ENCODE measurements around the gene ABCA7. TPM values are rescaled to one million over a fixed set of nuclear protein-coding genes. Genes with fewer than 3 reads are reported as not detected.
A peak's percentile ranks its signal among the peaks of the same experiment; 100 is the strongest.
"Not testable (repeated sequence)": the region's sequence is repeated elsewhere in the genome, so short reads cannot be mapped to it uniquely, and the experiment has no call there.

ABCA7 gene
- total RNA-seq, 1 experiment from 2014 or later, result 0.26 TPM

DNA sequence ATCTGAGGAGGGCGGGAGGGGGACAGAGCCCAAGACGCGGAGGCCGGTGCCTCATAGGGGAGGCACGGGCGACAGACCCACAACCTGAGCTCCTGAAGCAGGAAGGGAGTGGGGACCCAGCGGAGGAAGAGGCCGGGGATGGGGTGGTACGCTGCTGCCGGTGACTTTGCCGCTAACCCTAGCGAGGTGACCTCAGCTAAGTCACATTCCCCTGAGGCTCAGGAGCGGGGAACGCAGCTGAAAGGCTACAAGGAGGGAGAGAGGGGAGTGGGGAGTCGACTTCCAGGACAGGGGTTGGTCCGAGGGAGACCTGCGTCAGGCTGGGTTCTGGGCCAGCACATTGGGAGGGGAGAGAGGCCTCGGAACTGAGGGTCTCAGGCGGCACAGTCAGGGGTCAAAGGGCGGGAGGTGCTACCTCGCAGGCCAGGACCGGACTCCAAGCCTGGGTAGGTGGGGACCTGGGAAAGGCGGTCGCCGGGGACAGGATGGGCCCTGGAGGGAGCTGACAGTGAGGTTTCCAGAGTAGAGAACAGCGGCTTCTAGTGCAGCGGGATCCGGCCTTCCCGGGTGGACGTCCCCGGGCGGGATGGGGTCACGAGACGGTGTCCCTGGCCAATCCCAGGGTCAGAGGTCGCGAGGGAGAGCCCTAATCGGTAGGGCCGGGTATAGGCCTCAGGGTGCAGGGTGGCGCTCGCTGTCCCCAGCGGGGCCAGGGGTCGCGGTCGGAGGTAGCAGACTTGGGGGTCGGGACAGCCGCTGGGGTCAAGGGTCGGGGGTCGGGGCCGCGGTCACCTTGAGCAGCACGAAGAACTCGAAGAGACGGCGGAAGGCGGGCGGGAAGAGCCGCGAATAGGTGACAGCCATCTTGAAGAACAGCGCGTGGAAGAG, 19.7 kb upstream of the ABCA7 start:
- Histone ChIP-seq H3K4me3 (peak overlapping the region; percentile 67), H3K36me3 (peaks cover 9% of the 10 kb centered on the region; the same call in 1 of the 2 replicates), H3K9me3 (no peaks in the 10 kb centered on the region)

DNA sequence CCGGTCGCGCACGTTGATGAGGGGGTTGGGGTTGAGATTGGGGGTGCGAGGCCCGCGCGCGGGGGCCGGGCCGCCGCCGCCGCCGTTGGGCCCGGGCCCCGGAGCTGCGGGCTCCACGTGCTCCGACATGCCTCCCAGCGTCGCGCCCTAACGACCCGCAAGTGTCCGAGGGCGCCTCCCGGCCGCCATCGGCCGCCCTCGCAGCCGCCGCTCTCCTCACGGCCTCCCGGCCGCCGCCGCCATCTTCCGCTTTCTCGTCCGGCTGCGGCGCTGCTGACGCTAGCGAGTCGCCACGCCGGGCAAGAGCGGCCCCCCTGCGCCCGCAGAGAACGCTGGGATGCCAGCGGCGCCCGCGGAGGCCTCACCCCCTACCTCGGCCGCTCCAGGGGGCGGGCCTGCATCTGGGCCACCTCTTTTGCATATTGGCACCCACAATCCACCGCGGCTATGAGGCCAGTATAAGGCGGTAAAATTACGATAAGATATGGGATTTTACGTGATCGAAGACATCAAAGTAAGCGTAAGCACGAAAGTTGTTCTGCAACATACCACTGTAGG, 19.0 kb upstream of the ABCA7 start, which contains the start of gene TMEM259:
TSS of gene TMEM259 (minus strand) at position 256 of the 558 bp plus-strand sequence. CDS start at position 129, 127 bp downstream.
- Histone ChIP-seq H3K27me3 (no peaks in the 10 kb centered on the region), H3K9me3 (no peaks in the 10 kb centered on the region), H3K36me3 (peaks cover 9% of the 10 kb centered on the region; the same call in 1 of the 2 replicates), H3K4me3 (peak within 1 kb of the TSS; percentile 67)
- peak; percentile 93 for DNase-seq

More for the DNA sequence above, 19.7 kb upstream of the ABCA7 start:
- no peaks in the 10 kb centered on the region for H3K27me3 ChIP-seq
- no peak for DNase-seq

DNA sequence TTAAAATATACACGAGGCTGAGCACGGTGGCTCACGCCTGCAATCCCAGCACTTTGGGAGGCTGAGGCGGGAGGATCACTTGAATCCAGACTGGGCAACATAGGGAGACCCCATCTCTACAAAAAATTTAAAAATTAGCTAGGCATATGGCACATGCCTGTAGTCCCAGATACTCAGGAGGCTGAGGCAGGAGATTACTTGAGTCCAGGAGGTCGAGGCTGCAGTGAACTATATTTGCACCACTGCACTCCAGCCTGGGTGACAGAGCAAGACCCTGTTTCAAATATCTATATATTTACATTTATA, 16.1 kb upstream of the ABCA7 start:
- not testable (repeated sequence) for DNase-seq, H3K27me3 ChIP-seq, H3K9me3 ChIP-seq, H3K36me3 ChIP-seq, H3K4me3 ChIP-seq

DNA sequence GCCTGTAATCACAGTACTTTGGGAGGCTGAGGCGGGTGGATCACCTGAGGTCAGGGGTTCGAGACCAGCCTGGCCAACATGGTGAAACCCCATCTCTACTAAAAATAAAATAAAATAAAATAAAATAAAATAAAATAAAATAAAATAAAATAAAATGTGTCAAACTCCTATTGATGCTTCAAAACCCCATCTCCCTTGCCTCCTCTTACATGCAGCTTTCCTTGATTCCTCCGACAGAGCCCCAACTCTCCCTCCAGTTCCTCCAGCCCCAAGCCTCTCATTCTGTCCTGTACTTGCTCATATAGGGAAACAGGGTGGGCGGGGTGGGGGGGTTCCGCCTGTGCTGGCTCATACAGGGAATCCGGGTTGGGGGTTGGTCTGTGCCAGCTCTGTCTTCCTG, 14.8 kb upstream of the ABCA7 start:
- H3K9me3 ChIP-seq, H3K4me3 ChIP-seq, DNase-seq: not testable (repeated sequence)

DNA sequence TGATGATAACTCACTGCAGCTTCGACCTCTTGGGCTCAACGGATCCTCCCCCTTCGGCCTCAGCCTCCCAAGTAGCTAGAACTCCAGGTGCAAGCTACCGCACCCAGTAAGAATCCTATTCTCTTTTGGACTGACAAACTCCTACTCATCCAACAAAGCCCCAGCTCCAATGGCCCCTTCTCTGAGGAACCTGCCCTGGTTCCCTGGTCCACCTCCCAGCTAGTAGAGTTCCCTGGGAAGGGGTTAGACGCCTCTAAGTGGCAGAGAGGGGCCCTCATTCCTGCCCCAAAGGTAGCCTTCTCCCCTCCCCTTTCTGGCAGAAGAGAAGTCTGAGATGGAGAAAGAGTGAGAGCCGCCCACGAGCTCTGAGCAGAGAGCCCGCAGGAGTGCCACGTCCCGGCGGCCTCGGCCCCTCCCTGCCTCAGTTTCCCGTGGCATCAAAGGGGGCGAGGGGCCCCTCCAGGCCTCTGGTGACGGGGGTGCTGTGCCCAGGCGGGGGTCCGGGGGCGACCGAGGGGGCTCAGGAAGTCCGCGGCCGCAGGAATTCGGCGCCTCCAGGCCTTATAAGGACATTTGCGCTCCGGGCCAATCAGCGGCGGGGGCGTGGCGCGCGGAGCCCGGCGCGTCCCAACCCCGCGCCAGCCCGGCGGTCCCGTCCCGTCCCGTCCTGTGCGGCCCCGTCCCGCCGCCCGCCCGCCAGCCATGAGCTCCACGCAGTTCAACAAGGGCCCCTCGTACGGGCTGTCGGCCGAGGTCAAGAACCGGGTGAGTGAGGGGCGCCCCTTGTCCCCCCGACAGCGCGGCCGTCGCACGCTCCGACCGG, 13.7 kb upstream of the ABCA7 start, which contains the start of gene CNN2:
TSS of gene CNN2 (plus strand) at position 649 of the 823 bp plus-strand sequence. CDS start at position 703, 54 bp downstream.
- peak; percentile 72 for DNase-seq
- no peaks in the 10 kb centered on the region for H3K27me3 ChIP-seq
- peaks cover 2% of the 10 kb centered on the region; the same call in 1 of the 2 replicates for H3K36me3 ChIP-seq
- H3K9me3 ChIP-seq, result no peaks in the 10 kb centered on the region
- H3K4me3 ChIP-seq, result peak within 1 kb of the TSS; percentile 79

More for the DNA sequence above, 14.8 kb upstream of the ABCA7 start:
- H3K36me3 ChIP-seq, H3K27me3 ChIP-seq: not testable (repeated sequence)

DNA sequence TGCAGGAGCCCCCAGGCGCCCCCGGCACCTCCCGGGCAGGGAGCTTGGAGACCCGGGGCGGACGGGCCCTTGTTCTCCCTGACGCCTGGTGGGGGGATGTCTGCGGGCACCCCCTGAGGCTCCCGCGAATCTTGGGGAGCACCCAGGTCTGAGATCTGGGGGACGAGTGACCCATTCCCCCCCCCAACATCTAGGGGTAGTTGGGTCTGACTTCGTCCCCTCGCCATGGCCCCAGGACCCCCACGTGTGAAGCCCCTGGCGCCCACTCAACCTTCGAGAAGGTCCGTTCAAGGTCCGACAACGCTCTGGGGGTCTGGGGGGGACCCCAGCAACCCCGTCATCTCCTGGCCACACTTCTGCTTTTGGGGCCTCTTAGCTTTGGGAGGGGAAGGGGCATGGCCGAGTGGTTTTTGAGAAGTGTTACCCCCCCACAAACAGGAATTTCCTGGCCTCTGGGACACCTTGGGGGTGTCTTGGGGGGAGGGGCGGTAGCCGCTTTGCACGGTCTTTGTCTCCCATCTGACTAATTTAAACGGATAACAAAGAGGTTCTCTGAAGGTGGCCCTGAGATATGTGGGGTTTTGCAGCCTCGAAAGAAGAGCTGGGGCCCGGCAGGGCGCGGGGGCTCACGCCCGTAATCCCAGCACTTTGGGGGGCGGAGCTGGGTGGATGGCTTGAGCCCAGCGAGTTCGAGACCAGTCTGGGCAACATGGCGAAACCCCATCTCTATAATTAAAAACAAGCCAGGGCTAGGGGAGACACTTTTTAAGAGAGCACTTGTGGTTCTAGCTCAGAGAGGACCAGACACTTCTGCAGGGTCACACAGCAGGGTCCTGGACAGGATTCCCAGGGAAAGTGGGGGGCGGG, 12.9 kb upstream of the ABCA7 start:
- Histone ChIP-seq H3K4me3 (peak overlapping the region; percentile 79), H3K9me3 (no peaks in the 10 kb centered on the region), H3K36me3 (peaks cover 2% of the 10 kb centered on the region; the same call in 1 of the 2 replicates), H3K27me3 (no peaks in the 10 kb centered on the region)
- no peak for DNase-seq

DNA sequence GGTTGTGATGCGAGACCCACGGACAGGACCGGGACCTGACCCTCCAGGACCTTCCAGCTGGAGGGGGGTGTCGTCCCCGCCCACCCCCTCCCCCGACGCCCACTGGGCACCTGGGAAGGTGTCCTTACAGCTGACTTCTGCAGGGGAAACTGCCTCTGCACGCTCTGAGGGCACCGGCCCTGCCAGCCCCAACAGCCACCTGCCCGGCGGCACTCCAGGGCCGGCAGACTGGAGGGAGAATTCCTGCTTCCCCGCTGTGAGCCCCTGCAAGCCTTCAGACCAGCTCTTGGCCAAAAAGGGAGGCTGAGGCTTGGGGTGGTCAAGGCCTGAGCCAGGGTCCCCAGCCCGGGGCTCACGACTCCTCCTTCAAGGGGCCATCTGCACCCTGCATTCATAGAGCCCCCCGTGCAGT, 12.3 kb upstream of the ABCA7 start:
- no peaks in the 10 kb centered on the region for H3K9me3 ChIP-seq
- H3K4me3 ChIP-seq, result peak overlapping the region; percentile 79
- peaks cover 9% of the 10 kb centered on the region for H3K36me3 ChIP-seq
- no peaks in the 10 kb centered on the region for H3K27me3 ChIP-seq
- no peak for DNase-seq

DNA sequence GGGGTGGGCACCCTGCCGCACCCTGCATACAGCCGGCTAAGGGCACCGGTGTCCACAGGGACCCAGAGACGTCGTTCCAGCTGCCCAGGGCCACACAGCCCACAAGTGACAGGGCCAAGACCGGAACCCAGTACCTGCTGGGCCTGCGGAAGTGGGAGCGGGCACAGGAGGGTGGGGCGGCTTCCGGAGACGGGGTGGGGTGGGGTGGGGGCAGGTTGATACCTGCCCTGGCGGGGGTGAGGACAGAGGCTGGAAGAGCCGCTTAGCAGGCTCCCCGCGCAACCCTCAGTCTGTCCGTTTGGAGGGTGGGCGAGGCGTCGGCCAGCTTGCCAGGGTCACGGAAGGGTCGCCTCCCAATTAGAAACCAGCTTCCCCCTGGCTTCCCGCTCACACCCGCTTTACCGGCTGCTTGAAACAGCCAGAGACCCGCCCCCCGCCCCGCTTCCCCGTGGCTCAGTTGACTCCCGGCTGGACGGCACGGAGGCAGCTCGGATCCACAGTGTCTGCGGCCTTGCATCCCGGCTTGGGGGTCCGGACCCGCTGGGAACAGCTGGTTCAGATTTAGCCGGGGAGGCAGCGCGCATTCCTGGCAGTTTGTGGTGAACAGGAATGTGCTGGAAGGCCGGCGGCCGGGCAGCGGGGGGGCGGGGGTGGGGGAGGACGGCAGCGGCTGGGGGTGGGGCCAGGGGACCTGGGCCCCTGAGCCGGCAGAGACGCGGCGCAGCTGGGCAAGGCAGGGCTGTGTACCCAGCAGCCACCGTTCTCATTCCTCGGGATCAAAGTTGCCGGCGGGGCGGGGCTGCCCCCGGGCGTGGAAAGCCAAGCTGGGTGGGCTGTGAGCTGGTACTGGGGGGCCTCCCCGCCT, 11.6 kb upstream of the ABCA7 start:
- peak; percentile 78 for DNase-seq

DNA sequence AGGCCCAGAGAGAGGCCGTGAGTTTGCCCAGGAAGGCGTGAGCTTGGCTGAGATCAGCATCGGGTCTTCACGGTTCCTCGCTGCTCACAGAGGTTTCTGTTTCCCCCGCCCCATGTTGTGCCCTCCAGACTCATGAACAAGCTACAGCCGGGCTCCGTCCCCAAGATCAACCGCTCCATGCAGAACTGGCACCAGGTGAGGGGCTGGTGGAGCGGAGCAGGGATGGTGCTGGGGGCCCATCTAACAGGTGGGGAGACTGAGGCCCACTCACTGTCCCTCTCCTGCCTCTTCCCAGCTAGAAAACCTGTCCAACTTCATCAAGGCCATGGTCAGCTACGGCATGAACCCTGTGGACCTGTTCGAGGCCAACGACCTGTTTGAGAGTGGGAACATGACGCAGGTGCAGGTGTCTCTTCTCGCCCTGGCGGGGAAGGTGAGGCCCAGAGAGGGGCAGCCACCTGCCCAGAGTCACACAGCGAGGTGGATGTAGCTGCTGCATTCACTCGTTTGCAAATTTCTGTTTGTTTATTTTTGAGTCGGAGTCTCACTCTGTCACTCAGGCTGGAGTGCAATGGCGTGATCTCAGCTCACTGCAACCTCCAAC, 7.5 kb upstream of the ABCA7 start:
- H3K9me3 ChIP-seq, result no peaks in the 10 kb centered on the region
- peaks cover 14% of the 10 kb centered on the region for H3K36me3 ChIP-seq
- no peak for DNase-seq
- H3K4me3 ChIP-seq, result no peak overlapping the region
- H3K27me3 ChIP-seq, result no peaks in the 10 kb centered on the region

More for the DNA sequence above, 11.6 kb upstream of the ABCA7 start:
- H3K27me3 ChIP-seq, result no peaks in the 10 kb centered on the region
- peak overlapping the region; percentile 79 for H3K4me3 ChIP-seq
- peaks cover 14% of the 10 kb centered on the region for H3K36me3 ChIP-seq
- H3K9me3 ChIP-seq, result no peaks in the 10 kb centered on the region

DNA sequence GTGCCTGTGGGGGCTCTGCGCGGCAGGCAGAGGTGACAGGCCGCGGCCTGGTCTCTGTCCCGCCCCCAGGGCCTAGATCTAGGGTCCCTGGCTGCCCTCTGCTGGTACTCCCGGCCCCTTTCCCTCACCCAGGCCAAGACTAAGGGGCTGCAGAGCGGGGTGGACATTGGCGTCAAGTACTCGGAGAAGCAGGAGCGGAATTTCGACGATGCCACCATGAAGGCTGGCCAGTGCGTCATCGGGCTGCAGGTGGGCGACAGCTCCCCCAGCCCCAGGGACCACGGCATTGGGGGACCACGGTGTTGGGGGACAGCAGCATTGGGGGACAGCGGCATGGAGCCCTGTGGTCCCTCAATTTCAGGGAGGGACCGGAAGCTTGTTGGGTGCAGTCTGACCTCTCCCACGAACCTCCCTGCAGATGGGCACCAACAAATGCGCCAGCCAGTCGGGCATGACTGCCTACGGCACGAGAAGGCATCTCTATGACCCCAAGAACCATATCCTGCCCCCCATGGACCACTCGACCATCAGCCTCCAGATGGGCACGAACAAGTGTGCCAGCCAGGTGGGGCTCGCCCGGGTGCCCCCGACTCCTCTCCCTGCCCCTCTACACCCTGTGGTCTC, 3.8 kb upstream of the ABCA7 start:
- Histone ChIP-seq H3K27me3 (no peaks in the 10 kb centered on the region), H3K36me3 (peaks cover 12% of the 10 kb centered on the region), H3K4me3 (no peak overlapping the region), H3K9me3 (no peaks in the 10 kb centered on the region)
- DNase-seq, result no peak

DNA sequence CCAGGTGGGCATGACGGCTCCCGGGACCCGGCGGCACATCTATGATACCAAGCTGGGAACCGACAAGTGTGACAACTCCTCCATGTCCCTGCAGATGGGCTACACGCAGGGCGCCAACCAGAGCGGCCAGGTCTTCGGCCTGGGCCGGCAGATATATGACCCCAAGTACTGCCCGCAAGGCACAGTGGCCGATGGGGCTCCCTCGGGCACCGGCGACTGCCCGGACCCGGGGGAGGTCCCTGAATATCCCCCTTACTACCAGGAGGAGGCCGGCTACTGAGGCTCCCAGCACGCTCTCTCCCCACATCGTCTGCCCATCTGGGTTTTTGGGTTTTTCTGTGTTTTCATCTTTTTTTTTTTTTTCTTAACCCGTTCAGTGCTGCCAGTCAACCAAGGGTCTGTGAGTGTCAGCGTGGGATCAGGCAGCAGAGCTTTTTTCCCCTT, 2.3 kb upstream of the ABCA7 start:
- Histone ChIP-seq H3K27me3 (no peaks in the 10 kb centered on the region), H3K4me3 (no peak overlapping the region), H3K36me3 (peaks cover 6% of the 10 kb centered on the region), H3K9me3 (no peaks in the 10 kb centered on the region)
- no peak for DNase-seq

DNA sequence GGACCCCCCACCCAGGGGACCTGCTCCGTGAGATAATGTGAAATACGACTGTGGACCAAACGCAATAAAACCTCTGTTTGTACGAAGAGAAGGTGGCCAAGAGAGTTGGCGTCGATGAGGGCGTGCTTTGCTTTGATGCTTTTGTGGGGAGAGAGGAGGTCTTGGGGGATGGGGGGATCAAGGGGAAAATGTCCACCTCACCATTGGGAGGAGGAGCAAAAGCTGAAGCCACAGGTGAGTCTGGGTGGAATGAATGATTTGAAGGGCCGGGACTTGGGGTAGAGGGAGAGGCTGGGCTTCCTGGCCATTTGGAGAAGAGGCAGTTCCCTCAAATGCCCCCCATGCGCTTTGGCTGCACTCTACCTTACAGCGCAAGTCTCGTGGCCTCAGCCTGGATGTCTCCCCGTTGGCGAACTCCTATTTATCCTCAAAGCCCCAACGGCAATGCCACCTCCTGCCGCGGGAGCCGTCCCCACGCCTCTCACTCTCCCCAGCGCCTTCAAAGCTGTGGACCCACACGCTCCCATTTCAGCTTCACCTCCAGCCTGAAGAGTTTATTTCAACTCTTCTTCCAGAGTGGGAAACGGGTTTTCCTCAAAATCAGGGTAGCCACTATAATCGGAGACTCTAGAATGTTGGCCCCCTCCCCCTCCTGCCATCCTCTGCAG, 795 bp upstream of the ABCA7 start:
- H3K9me3 ChIP-seq, result no peaks in the 10 kb centered on the region
- no peaks in the 10 kb centered on the region; the same call in 1 of the 2 replicates for H3K36me3 ChIP-seq
- H3K27me3 ChIP-seq, result no peaks in the 10 kb centered on the region
- DNase-seq, result no peak
- peak overlapping the region; percentile 50 for H3K4me3 ChIP-seq

DNA sequence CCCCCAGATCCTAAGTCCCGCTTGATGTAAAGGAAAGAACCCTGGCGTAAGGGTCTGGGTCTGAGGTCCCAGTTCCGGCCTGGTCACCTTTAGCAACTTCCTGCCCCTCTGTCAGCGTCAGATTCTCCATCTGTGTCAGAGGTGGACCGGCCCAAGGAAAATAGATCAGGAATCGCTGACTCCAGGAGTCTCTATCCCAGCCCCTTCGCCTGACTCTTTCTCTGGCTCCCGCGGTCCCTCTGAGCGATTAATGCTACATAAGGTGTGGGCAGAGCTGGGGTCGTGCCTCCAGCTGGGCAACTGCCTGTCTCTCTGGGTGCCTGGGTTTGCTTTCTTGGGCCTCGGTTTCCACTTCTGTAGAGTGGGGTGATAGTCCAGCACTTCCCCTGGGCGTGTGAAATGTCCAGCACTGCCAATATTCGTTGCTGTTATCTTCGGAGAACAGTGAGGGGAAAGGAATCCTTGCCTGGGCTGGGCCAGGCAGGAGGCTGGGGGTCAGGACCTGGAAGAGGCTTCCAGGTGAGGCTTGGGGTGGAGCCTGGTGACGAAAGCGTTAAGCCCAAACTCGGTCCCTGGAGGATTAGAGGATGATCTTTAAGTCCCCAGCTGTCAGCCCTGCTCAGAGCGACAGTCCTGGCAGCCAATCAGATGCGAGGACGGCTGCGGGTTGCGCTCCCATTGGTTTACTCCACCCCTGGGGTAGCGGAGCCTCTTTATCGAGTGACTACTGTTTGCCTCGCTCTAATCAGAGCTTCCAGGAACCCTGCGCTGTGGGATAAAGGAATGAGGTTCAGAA, 767 bp downstream of the ABCA7 start:
- peak overlapping the region; percentile 50 for H3K4me3 ChIP-seq

More for the DNA sequence above, 767 bp downstream of the ABCA7 start:
- Histone ChIP-seq H3K36me3 (no peaks in the 10 kb centered on the region; the same call in 1 of the 2 replicates), H3K27me3 (no peaks in the 10 kb centered on the region), H3K9me3 (no peaks in the 10 kb centered on the region)
- DNase-seq, result peak; percentile 36

Measured in MG63 (cell line).